Astrocyte (in vitro differentiated cells and primary cell): ENCODE measurements around the gene PRKG1.

Experiments used
- EZH2 ChIP-seq: IDR thresholded peaks from 2 replicates; pipeline ENCODE4 v1.6.1; 2012; ENCODE audit warnings: mild to moderate bottlenecking, low read length, inconsistent platforms; ENCODE audit not compliant: insufficient read depth
- TF ChIP-seq, protein P1 (sequence below): IDR thresholded peaks from 2 replicates; pipeline ENCODE4 v1.5.1; 2011; ENCODE audit warnings: low read depth, mild to moderate bottlenecking, inconsistent platforms, low read length, moderate library complexity; ENCODE audit not compliant: insufficient read depth

DNA sequence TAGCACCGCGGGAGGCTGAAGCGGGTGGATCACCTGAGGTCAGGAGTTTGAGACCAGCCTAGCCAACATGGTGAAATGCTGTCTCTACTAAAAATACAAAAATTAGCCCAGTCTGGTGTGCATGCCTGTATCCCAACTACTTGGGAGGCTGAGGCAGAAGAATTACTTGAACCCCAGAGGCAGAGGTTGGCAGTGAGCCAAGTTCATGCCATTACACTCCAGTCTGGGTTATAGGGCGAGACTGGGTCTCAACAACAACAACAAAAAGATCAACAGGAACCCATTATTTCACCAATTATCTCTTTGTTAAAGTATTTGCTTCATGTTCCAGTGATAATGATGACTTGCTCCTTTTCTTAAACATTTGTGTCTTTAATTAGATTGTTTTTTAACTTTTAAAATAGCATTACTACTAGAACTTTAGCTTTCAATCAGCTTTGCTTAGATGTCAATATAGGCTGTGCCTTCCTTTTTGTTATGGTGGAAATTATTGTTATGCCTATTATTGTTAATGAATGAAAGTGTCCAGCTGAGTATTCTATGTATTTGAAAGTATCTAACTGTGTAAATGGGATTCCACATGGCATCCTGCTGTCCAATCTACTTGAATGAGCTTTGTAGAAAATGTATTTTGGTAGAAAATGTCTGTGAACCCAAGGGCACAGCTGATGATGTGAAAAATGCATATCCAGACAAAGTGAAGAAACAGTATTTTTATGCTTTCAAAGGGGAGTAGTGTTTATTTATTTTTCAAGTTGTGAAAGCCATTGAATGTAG lies 686.8 kb downstream of the PRKG1 start:
- TF ChIP-seq, protein P1, sequence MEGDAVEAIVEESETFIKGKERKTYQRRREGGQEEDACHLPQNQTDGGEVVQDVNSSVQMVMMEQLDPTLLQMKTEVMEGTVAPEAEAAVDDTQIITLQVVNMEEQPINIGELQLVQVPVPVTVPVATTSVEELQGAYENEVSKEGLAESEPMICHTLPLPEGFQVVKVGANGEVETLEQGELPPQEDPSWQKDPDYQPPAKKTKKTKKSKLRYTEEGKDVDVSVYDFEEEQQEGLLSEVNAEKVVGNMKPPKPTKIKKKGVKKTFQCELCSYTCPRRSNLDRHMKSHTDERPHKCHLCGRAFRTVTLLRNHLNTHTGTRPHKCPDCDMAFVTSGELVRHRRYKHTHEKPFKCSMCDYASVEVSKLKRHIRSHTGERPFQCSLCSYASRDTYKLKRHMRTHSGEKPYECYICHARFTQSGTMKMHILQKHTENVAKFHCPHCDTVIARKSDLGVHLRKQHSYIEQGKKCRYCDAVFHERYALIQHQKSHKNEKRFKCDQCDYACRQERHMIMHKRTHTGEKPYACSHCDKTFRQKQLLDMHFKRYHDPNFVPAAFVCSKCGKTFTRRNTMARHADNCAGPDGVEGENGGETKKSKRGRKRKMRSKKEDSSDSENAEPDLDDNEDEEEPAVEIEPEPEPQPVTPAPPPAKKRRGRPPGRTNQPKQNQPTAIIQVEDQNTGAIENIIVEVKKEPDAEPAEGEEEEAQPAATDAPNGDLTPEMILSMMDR = no peak
- TF ChIP-seq EZH2 = no peak
